Measurements from ENCODE around the gene EIF5A.

The EIF5A gene

DNA sequence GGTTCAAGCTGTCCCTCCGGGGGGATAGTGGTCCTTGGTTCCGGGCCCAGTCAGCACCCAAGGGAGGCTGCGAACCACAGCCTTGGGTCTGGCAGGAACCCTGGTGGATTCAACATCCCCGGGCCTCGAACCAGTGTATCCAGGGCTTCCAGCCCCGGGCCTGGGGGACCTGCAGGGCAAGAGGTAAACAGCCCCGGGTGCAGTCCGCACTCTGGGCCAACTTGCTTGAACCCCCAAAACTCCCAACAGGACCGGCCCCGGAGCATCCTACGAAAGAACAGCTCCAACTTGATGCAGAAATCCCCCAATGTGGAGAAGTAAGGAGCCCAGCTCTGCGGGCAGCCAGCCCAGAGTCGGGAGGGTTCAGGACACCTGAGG lies 23.2 kb downstream of the EIF5A start:
- TF ChIP-seq USF1 (IDR thresholded peaks at IDR 0.05) (no peak), CREB1 (IDR thresholded peaks at IDR 0.05; ENCODE audit: low read depth) (no peak), NFIC (IDR thresholded peaks at IDR 0.05) (no peak), RAD21 (IDR thresholded peaks at IDR 0.05; ENCODE audit: low read depth) (no peak)

GRCh38 chr17:7332111-7332510 lies 24.7 kb downstream of the EIF5A start:
- TF ChIP-seq TAF1 (IDR thresholded peaks at IDR 0.05; ENCODE audit: low read depth) (no peak), RAD21 (IDR thresholded peaks at IDR 0.05; ENCODE audit: low read depth) (no peak), REST (IDR thresholded peaks at IDR 0.05; ENCODE audit: low read depth) (no peak), TCF12 (IDR thresholded peaks at IDR 0.05; ENCODE audit: low read depth) (no peak), NFIC (IDR thresholded peaks at IDR 0.05) (no peak), USF1 (IDR thresholded peaks at IDR 0.05) (no peak), FOXM1 (IDR thresholded peaks at IDR 0.05; ENCODE audit: borderline replicate concordance, low read depth) (no peak), ZBTB7A (IDR thresholded peaks at IDR 0.05; ENCODE audit: low read depth) (no peak), CEBPB (IDR thresholded peaks at IDR 0.05) (no peak), EP300 (IDR thresholded peaks at IDR 0.05; ENCODE audit: borderline replicate concordance) (no peak), CREB1 (IDR thresholded peaks at IDR 0.05; ENCODE audit: low read depth) (no peak), YY1 (IDR thresholded peaks at IDR 0.05; ENCODE audit: low read depth) (no peak), TEAD4 (IDR thresholded peaks at IDR 0.05) (no peak), EGR1 (IDR thresholded peaks at IDR 0.05) (no peak)
- TF ChIP-seq, protein P1, sequence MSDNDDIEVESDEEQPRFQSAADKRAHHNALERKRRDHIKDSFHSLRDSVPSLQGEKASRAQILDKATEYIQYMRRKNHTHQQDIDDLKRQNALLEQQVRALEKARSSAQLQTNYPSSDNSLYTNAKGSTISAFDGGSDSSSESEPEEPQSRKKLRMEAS (IDR thresholded peaks at IDR 0.05): no peak

- no peak for TF ChIP-seq USF1 (IDR thresholded peaks at IDR 0.05)
- no peak for TF ChIP-seq FOXM1 (IDR thresholded peaks at IDR 0.05; ENCODE audit: borderline replicate concordance, low read depth)
Observed at GRCh38 chr17:7334938-7335538, 27.6 kb downstream of the EIF5A start.

GRCh38 chr17:7336240-7337175 lies 29.1 kb downstream of the EIF5A start, which contains the start of gene ACAP1:
Gene ACAP1, plus strand, starts transcription at chr17:7336529. Its CDS starts 206 bp downstream, at chr17:7336735.
- TF ChIP-seq EGR1 (IDR thresholded peaks at IDR 0.05) (no peak), TAF1 (IDR thresholded peaks at IDR 0.05; ENCODE audit: low read depth) (no peak), YY1 (IDR thresholded peaks at IDR 0.05; ENCODE audit: low read depth) (no peak), EP300 (IDR thresholded peaks at IDR 0.05; ENCODE audit: borderline replicate concordance) (no peak), CREB1 (IDR thresholded peaks at IDR 0.05; ENCODE audit: low read depth) (no peak), USF1 (IDR thresholded peaks at IDR 0.05) (no peak), ZBTB7A (IDR thresholded peaks at IDR 0.05; ENCODE audit: low read depth) (no peak), REST (IDR thresholded peaks at IDR 0.05; ENCODE audit: low read depth) (no peak), TCF12 (IDR thresholded peaks at IDR 0.05; ENCODE audit: low read depth) (no peak), NFIC (IDR thresholded peaks at IDR 0.05) (no peak), CEBPB (IDR thresholded peaks at IDR 0.05) (no peak), RAD21 (IDR thresholded peaks at IDR 0.05; ENCODE audit: low read depth) (no peak), TEAD4 (IDR thresholded peaks at IDR 0.05) (no peak), FOXM1 (IDR thresholded peaks at IDR 0.05; ENCODE audit: borderline replicate concordance, low read depth) (no peak)
- TF ChIP-seq, protein P1 (IDR thresholded peaks at IDR 0.05): no peak

GRCh38 chr17:7340179-7340578 lies 32.8 kb downstream of the EIF5A start:
- TF ChIP-seq REST (IDR thresholded peaks at IDR 0.05; ENCODE audit: low read depth) (no peak), ZBTB7A (IDR thresholded peaks at IDR 0.05; ENCODE audit: low read depth) (no peak), NFIC (IDR thresholded peaks at IDR 0.05) (no peak), RAD21 (IDR thresholded peaks at IDR 0.05; ENCODE audit: low read depth) (no peak), EP300 (IDR thresholded peaks at IDR 0.05; ENCODE audit: borderline replicate concordance) (no peak), EGR1 (IDR thresholded peaks at IDR 0.05) (no peak), TCF12 (IDR thresholded peaks at IDR 0.05; ENCODE audit: low read depth) (no peak), FOXM1 (IDR thresholded peaks at IDR 0.05; ENCODE audit: borderline replicate concordance, low read depth) (no peak), CREB1 (IDR thresholded peaks at IDR 0.05; ENCODE audit: low read depth) (no peak), USF1 (IDR thresholded peaks at IDR 0.05) (no peak)
